Gastroesophageal sphincter (tissue), 3 donors: ENCODE data around the gene STX7.

Experiments used
- POLR2A ChIP-seq, 2 donors: fragments of 450-650 bp; IDR thresholded peaks; one replicate each; pipeline ENCODE4 v1.6.1; 2017; ENCODE audit warnings: antibody characterized with exemption in 2 of 2, mild to moderate bottlenecking in 2 of 2, moderate library complexity in 1 of 2
- POLR2AphosphoS5 ChIP-seq: sonication (generic); formaldehyde crosslinking; IDR thresholded peaks from one replicate; pipeline ENCODE4 v1.6.1; 2017; ENCODE audit warnings: antibody characterized with exemption
- TF ChIP-seq, protein P1 (sequence below), 4 experiments: fragments of 200-600 bp in 2 of 4; fragments of 450-650 bp in 2 of 4; sonication (generic) in 1 of 4; IDR thresholded peaks; one replicate each; pipeline ENCODE4 v1.5.1; 2017 to 2019; ENCODE audit warnings: antibody characterized with exemption in 4 of 4, mild to moderate bottlenecking in 2 of 4, moderate library complexity in 2 of 4

DNA sequence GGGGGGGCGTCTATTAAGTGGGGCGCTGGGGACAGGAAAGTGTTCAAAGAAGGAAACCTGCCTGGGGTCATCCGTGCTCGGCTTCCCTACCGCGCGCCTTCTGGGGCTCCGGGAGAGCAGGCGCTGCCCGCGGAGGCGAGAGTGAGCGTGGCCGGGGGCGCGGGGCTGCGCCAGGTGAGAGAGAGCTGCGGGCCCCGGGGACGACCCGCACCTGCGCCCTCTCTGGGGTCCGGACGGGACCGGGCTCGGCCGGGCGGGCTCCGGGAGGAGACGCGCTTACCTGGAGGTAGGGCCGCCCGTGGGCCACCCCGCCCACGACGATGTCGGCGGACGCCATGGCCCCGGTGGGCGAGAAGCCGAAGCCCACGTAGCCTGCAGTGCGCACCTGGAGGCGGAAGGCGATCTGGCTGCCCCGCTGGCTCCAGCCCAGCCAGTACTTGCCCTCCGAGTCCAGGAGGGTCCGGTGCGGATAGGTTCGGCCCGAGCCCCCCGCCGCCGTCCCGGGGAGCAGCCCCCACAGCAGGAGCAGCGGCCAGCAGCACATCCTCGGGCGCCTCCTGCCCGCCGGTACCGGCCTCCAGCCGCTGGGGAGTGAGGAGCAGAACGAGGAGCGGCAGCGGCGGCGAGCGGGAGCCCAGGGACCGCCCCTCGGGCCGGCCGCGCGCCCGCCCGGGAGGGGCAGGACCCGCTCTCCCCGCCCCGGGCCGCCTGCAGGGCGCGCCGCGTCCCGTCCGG lies 111.9 kb downstream of the STX7 start, which contains the start of gene MOXD1:
- TF ChIP-seq, protein P1, sequence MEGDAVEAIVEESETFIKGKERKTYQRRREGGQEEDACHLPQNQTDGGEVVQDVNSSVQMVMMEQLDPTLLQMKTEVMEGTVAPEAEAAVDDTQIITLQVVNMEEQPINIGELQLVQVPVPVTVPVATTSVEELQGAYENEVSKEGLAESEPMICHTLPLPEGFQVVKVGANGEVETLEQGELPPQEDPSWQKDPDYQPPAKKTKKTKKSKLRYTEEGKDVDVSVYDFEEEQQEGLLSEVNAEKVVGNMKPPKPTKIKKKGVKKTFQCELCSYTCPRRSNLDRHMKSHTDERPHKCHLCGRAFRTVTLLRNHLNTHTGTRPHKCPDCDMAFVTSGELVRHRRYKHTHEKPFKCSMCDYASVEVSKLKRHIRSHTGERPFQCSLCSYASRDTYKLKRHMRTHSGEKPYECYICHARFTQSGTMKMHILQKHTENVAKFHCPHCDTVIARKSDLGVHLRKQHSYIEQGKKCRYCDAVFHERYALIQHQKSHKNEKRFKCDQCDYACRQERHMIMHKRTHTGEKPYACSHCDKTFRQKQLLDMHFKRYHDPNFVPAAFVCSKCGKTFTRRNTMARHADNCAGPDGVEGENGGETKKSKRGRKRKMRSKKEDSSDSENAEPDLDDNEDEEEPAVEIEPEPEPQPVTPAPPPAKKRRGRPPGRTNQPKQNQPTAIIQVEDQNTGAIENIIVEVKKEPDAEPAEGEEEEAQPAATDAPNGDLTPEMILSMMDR (IDR thresholded peaks at IDR 0.05), result peak in 2 of 4 experiments; percentile 37 to 43
- TF ChIP-seq POLR2AphosphoS5 (no peak), POLR2A (IDR thresholded peaks at IDR 0.05) (peak; percentile 47 to 73)
